ENCODE measurements around the gene SMURF2. TPM values are rescaled to one million over a fixed set of nuclear protein-coding genes. Genes with fewer than 3 reads are reported as not detected.
A peak's percentile ranks its signal among the peaks of the same experiment; 100 is the strongest.

The SMURF2 gene
- total and polyA plus RNA-seq, 9 of the 15 experiments (the other 6 are each of a cell fraction or from before 2014, with no cell fraction given): 3.8 to 22.0 (median 14.8) TPM

- TF ChIP-seq ZNF280A (IDR thresholded peaks at IDR 0.05; ENCODE audit: low read depth, partially characterized antibody): no peak
- TF ChIP-seq ZNF699 (CRISPR knock-in tag; IDR thresholded peaks at IDR 0.05; ENCODE audit: insufficient replicate concordance): no peak
- no peak for TF ChIP-seq SMC3 (conservative IDR thresholded peaks at IDR 0.05; ENCODE audit: insufficient read depth, low read depth, low read length)
- TF ChIP-seq ZNF184 (CRISPR knock-in tag; IDR thresholded peaks at IDR 0.05): no peak
- TF ChIP-seq POLR2AphosphoS5 (IDR thresholded peaks at IDR 0.05; ENCODE audit: control insufficient read depth, insufficient read depth, low read depth, low read length): no peak
- no peak for TF ChIP-seq ZNF766 (CRISPR knock-in tag; conservative IDR thresholded peaks at IDR 0.05)
- TF ChIP-seq XRCC5 (IDR thresholded peaks at IDR 0.05; ENCODE audit: low read depth, low read length): no peak
- no peak for TF ChIP-seq HLTF (IDR thresholded peaks at IDR 0.05)
- TF ChIP-seq BMI1 (IDR thresholded peaks at IDR 0.05; ENCODE audit: low read length): no peak
- TF ChIP-seq ZNF584 (CRISPR knock-in tag; IDR thresholded peaks at IDR 0.05; ENCODE audit: low read depth): no peak
- TF ChIP-seq KLF10 (CRISPR knock-in tag; IDR thresholded peaks at IDR 0.05): no peak
- TF ChIP-seq BCOR (IDR thresholded peaks at IDR 0.05): no peak
- TF ChIP-seq PHF20 (IDR thresholded peaks at IDR 0.05; ENCODE audit: partially characterized antibody): no peak
- TF ChIP-seq CHD7 (IDR thresholded peaks at IDR 0.05; ENCODE audit: low read depth, low read length): no peak
- TF ChIP-seq SMARCC2 (IDR thresholded peaks at IDR 0.05; ENCODE audit: low read depth): 0 out of 2 replicates have a peak, but pooled peaks have one; percentile 34
- TF ChIP-seq TAF15 (IDR thresholded peaks at IDR 0.05; ENCODE audit: low read depth, low read length): no peak
- TF ChIP-seq SIX5 (IDR thresholded peaks at IDR 0.05; ENCODE audit: borderline replicate concordance in 1 of 2, insufficient read depth in 1 of 2, low read depth in 1 of 2, low read length in 2 of 2): no peak
Observed at GRCh38 chr17:64572682-64573154, 89.4 kb downstream of the SMURF2 start (continued).

All from K562 (cell line).